ENCODE results near the gene TAS2R3. TPM values are rescaled to one million over a fixed set of nuclear protein-coding genes. Genes with fewer than 3 reads are reported as not detected.

Gene TAS2R3
- total and polyA plus RNA-seq, 9 of the 15 experiments (the other 6 are each of a cell fraction or from before 2014, with no cell fraction given), result 0.37 to 1.9 (median 1.2) TPM; not detected in 2

GRCh38 chr7:141715794-141716689 is 47.9 kb upstream of the TAS2R3 start (continued):
- TF ChIP-seq DPF2 (IDR thresholded peaks at IDR 0.05), result no peak

GRCh38 chr7:141717450-141717849 is 46.4 kb upstream of the TAS2R3 start:
- Histone ChIP-seq H3K9me3 (replicated peaks; ENCODE audit: control insufficient read depth, insufficient read depth, low read depth, low read length) (no peaks in the 10 kb centered on the region), H3K9ac (ENCODE audit: insufficient read depth in 1 of 2, low read depth in 2 of 2, low read length in 2 of 2) (no peak overlapping the region), H3K27me3 (ENCODE audit: control insufficient read depth in 2 of 2, insufficient read depth in 2 of 2, low read length in 2 of 2) (peaks cover 3 to 6% of the 10 kb centered on the region in 2 experiments; a peak in 2 of 5 replicates), H2AFZ (ENCODE audit: low read depth, low read length) (no peak overlapping the region), H3K36me3 (ENCODE audit: control insufficient read depth, insufficient read depth, low read length) (no peaks in the 10 kb centered on the region), H3K27ac (ENCODE audit: extremely low read depth, low read depth, low read length) (no peak overlapping the region), H3K9me1 (ENCODE audit: control insufficient read depth, insufficient read depth, low read length) (no peaks in the 10 kb centered on the region), H3K4me2 (ENCODE audit: insufficient read depth, low read length) (no peak overlapping the region), H3K4me1 (replicated peaks in 1 of 2; ENCODE audit: control insufficient read depth in 2 of 2, insufficient read depth in 2 of 2, low read length in 2 of 2) (no peaks in the 10 kb centered on the region), H3K79me2 (ENCODE audit: control insufficient read depth, insufficient read depth, low read length) (no peaks in the 10 kb centered on the region), H3K4me3 (no peak overlapping the region), H4K20me1 (replicated peaks; ENCODE audit: control insufficient read depth, insufficient read depth, low read length) (no peaks in the 10 kb centered on the region)
- in situ Hi-C loops (cut with MboI), result no loop called here
- no peak for TF ChIP-seq CBX8 (IDR thresholded peaks at IDR 0.05; ENCODE audit: borderline replicate concordance, extremely low read depth, low read depth, low read length, poor library complexity, severe bottlenecking)
- no peak for TF ChIP-seq ZNF431 (CRISPR knock-in tag; IDR thresholded peaks at IDR 0.05)
- TF ChIP-seq SIRT6 (IDR thresholded peaks at IDR 0.05; ENCODE audit: low read depth, low read length), result no peak
- no peak for TF ChIP-seq ZNF143 (CRISPR knock-in tag; IDR thresholded peaks at IDR 0.05)
- TF ChIP-seq ZNF444 (CRISPR knock-in tag; IDR thresholded peaks at IDR 0.05), result no peak
- no peak for TF ChIP-seq NBN (IDR thresholded peaks at IDR 0.05; ENCODE audit: low read depth)
- TF ChIP-seq KLF1 (tag; IDR thresholded peaks at IDR 0.05), result no peak
- TF ChIP-seq MECOM (CRISPR knock-in tag; IDR thresholded peaks at IDR 0.05), result no peak
- no peak for TF ChIP-seq HMBOX1 (IDR thresholded peaks at IDR 0.05)
- TF ChIP-seq HDGF (IDR thresholded peaks at IDR 0.05), result no peak
- no peak for TF ChIP-seq ZNF263 (CRISPR knock-in tag; IDR thresholded peaks at IDR 0.05; ENCODE audit: borderline replicate concordance)
- TF ChIP-seq TFAM (CRISPR knock-in tag; conservative IDR thresholded peaks at IDR 0.05), result no peak
- TF ChIP-seq GATA2 (CRISPR knock-in tag; IDR thresholded peaks at IDR 0.05), result no peak
- ChIA-PET CTCF (ENCODE audit: low intra/inter-chr PET ratio) (no interaction called here), POLR2A (interaction anchor here (2.1 kb wide), 1 partner anchor 13 kb away, joined by 5 read pairs; no protein-coding TSS in a partner anchor)
- ATAC-seq, result no peak
- no TSS peak for BruUV-seq (replicated peaks)
- WGBS (ENCODE audit: insufficient coverage, low coverage, missing lambda C conversion rate), result 0% methylated on average over 1 of the region's 1 CpG
- FAIRE-seq, result no peak
- no peak for DNase-seq (ENCODE audit: extremely low read depth in 1 of 4, low spot score in 3 of 4)
- intact Hi-C loops (cut with micrococcal nuclease), result no loop called here
